ENCODE results near the gene SNTG2. TPM values are rescaled to one million over a fixed set of nuclear protein-coding genes. Genes with fewer than 3 reads are reported as not detected.

The SNTG2 gene
- total RNA-seq, 1 donor from 2014 or later, result not detected

DNA sequence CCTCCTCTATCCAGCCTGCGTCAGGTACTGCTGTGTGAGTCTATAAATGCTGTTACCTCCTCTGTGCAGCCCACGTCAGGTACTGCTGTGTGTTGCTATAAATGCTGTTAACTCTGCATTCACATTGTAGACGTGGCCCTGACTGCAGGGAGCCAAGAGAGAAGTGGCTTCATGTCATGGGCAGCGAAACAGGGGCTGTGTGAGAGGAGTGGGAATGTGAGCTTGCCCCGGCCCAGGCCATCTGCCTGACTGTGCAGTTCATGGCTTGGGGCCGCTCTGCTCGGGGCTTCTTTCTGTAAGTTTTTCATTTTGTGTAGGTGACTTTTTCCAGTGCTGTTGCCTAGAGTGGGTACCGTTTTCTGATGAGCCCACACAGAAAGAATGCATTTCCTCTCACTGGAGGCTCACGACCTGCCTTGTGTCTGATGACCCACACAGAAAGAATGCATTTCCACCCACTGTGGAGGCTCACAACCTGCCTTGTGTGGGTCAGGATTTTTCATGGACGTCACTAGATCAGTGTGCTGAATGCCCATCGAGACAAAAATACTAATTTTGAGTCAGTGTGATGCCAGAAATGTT is 104.5 kb downstream of the SNTG2 start:
- no peak overlapping the region for H3K4me3 Mint-ChIP-seq (ENCODE audit: low read depth)
- H3K27ac Mint-ChIP-seq, result no peak overlapping the region
- H3K27me3 Mint-ChIP-seq (ENCODE audit: low read depth), result no peaks in the 10 kb centered on the region
- intact Hi-C loops (cut with micrococcal nuclease), result no loop called here
- H3K9me3 Mint-ChIP-seq, result no peaks in the 10 kb centered on the region
- no peak for DNase-seq (ENCODE audit: low spot score)
- no peaks in the 10 kb centered on the region for H3K36me3 Mint-ChIP-seq (ENCODE audit: low read depth)
- no peaks in the 10 kb centered on the region for H3K4me1 Mint-ChIP-seq (ENCODE audit: low read depth)

DNA sequence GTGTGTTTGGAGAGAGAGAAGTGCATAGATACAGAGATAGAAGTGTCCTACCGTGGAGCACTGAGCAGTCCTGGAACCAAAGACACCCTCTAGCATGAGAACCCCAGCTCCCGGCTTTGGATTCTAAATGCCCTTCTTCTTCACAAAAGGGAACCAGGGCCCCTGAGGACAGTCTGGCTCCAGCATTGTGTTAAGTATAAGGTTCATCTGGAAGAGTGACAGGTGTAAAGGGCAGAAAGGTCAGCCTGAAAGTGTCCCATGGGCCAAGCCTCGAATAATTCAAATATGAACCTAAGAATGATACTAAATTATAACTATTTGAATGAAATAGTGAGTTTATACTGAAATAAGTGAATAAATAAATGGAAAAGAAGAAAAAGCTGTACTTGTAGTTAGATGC is 109.7 kb downstream of the SNTG2 start:
- Mint-ChIP-seq H3K36me3 (ENCODE audit: low read depth) (no peaks in the 10 kb centered on the region), H3K9me3 (no peaks in the 10 kb centered on the region), H3K27me3 (ENCODE audit: low read depth) (peaks cover 4% of the 10 kb centered on the region), H3K4me3 (ENCODE audit: low read depth) (no peak overlapping the region), H3K4me1 (ENCODE audit: low read depth) (no peaks in the 10 kb centered on the region), H3K27ac (no peak overlapping the region)
- intact Hi-C loops (cut with micrococcal nuclease), result no loop called here
- no peak for DNase-seq (ENCODE audit: low spot score)

DNA sequence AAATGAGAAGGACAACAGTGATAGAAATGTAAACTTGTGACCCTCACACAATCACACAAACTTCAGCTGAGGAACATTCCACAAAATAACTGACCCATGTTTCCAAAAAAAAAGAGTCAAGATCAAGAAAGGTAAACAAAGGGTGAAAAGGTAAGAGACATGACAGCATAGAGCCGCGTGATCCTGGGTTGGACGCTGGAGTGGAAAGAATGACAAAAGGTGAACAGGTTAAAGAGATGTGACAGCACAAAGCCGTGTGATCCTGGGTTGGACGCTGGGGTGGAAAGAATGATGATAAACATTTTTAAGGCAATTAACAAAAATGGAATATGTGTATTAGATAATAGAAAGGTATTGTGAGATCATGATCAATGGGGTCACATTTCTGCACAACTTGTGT is 110.3 kb downstream of the SNTG2 start:
- Mint-ChIP-seq H3K27me3 (ENCODE audit: low read depth) (peaks cover 4% of the 10 kb centered on the region), H3K4me3 (ENCODE audit: low read depth) (no peak overlapping the region), H3K9me3 (no peaks in the 10 kb centered on the region), H3K36me3 (ENCODE audit: low read depth) (no peaks in the 10 kb centered on the region), H3K27ac (no peak overlapping the region), H3K4me1 (ENCODE audit: low read depth) (no peaks in the 10 kb centered on the region)
- no peak for DNase-seq (ENCODE audit: low spot score)
- intact Hi-C loops (cut with micrococcal nuclease), result no loop called here

DNA sequence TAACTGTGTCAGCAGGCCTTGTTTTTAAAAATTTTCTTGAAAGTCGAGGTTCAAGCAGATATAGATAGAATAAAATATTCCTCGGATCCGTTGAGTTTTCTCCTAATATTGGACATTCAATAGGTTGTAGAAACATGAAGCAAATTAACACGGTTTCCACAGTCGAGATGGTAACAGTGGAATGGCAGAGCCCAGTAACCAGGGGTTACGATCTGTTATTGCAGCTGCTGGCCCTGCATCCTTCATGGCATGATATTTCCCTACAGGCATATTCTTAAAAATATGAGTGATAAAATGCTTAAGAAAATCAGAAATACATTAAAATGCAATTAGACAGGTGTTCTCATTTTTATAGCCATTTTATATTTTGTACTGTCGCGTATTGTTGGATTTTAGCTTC is 117.6 kb downstream of the SNTG2 start:
- intact Hi-C loops (cut with micrococcal nuclease), result no loop called here
- Mint-ChIP-seq H3K9me3 (no peaks in the 10 kb centered on the region), H3K27ac (no peak overlapping the region), H3K36me3 (ENCODE audit: low read depth) (no peaks in the 10 kb centered on the region), H3K27me3 (ENCODE audit: low read depth) (no peaks in the 10 kb centered on the region), H3K4me3 (ENCODE audit: low read depth) (no peak overlapping the region), H3K4me1 (ENCODE audit: low read depth) (no peaks in the 10 kb centered on the region)
- no peak for DNase-seq (ENCODE audit: low spot score)

DNA sequence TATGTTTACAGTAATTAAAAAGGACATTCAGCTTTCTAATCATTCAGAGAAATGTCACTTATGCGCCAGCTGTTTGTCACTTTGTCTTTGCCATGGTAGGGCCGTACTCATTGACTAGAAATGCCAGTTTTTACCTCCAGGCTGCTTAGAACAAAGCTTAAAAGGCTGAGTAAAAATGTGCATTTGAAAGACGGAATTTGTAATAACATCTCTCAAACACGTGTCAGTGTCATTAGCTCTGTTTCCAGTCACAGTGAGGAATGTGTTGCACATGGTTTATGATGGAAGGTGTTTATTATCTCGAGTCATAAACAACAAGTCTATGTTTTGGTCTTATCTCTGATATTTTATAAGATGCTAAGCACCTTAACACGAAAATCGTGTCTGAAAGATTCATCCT is 118.2 kb downstream of the SNTG2 start:
- Mint-ChIP-seq H3K27me3 (ENCODE audit: low read depth) (no peaks in the 10 kb centered on the region), H3K27ac (no peak overlapping the region), H3K36me3 (ENCODE audit: low read depth) (no peaks in the 10 kb centered on the region), H3K9me3 (no peaks in the 10 kb centered on the region), H3K4me1 (ENCODE audit: low read depth) (no peaks in the 10 kb centered on the region), H3K4me3 (ENCODE audit: low read depth) (no peak overlapping the region)
- no peak for DNase-seq (ENCODE audit: low spot score)
- intact Hi-C loops (cut with micrococcal nuclease), result no loop called here

DNA sequence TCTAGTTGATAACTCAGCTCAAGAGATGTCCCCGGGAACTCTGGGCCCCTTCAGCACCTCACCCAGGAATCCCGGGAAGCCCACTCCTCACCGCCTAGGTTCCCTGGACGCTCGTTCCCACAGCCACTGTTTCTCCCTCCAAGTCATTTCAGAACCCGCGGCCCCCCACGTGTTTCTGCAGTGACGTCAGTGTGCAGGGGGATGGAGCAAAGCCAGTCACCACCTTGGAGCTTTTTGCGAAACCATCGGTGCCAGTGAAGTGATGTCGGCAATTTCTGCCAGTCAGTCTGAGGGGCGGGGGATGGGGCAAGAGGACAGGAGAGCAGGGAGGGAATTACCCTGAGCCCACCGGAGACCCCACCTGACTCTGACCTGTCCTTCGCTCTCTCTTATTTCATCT is 119.2 kb downstream of the SNTG2 start:
- H3K36me3 Mint-ChIP-seq (ENCODE audit: low read depth), result no peaks in the 10 kb centered on the region
- intact Hi-C loops (cut with micrococcal nuclease), result no loop called here
- peaks cover 2% of the 10 kb centered on the region for H3K27me3 Mint-ChIP-seq (ENCODE audit: low read depth)
- H3K27ac Mint-ChIP-seq, result no peak overlapping the region
- no peak for DNase-seq (ENCODE audit: low spot score)
- no peaks in the 10 kb centered on the region for H3K4me1 Mint-ChIP-seq (ENCODE audit: low read depth)
- no peaks in the 10 kb centered on the region for H3K9me3 Mint-ChIP-seq
- H3K4me3 Mint-ChIP-seq (ENCODE audit: low read depth), result no peak overlapping the region

DNA sequence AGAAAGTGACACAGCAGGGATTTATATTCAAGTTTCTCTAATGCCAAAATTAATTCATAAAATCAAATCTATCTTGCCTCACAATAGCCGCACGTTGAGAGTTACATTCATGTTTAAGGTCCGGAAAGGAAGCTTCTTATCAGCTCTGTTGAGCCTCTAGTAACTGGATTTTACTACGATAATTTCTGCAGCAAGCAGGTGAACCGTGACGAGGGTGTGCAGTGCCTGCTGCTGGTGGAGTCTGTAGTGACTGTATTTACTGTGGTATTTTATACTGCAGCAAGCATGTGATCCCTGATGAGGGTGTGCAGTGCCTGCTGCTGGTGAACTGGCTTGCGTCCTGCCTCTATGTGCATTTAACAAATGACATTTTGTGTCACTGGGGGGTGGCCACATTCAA is 120.0 kb downstream of the SNTG2 start:
- H3K9me3 Mint-ChIP-seq, result no peaks in the 10 kb centered on the region
- H3K27me3 Mint-ChIP-seq (ENCODE audit: low read depth), result peaks cover 2% of the 10 kb centered on the region
- H3K27ac Mint-ChIP-seq, result no peak overlapping the region
- H3K36me3 Mint-ChIP-seq (ENCODE audit: low read depth), result no peaks in the 10 kb centered on the region
- no peaks in the 10 kb centered on the region for H3K4me1 Mint-ChIP-seq (ENCODE audit: low read depth)
- intact Hi-C loops (cut with micrococcal nuclease), result no loop called here
- DNase-seq (ENCODE audit: low spot score), result no peak
- no peak overlapping the region for H3K4me3 Mint-ChIP-seq (ENCODE audit: low read depth)

DNA sequence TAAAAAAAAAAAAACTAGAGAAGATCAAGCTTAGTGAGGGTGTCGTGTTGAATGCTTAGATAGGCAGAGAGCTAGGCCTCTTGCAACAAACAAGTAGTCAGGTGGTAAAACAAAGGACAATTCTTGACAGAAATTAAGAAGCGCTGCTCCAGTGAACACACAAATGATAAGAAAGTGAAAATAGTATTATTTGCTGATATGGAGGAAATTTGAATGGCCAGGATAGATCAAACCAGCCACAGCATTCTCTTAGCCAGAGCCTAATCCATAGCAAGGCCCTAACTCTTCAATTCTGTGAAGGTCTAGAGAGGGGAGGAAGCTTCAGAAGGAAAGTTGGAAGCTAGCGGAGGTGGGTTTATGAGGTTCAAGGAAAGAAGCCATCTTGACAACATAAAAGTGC is 121.0 kb downstream of the SNTG2 start:
- intact Hi-C loops (cut with micrococcal nuclease), result no loop called here
- no peak for DNase-seq (ENCODE audit: low spot score)
- Mint-ChIP-seq H3K36me3 (ENCODE audit: low read depth) (no peaks in the 10 kb centered on the region), H3K27ac (no peak overlapping the region), H3K27me3 (ENCODE audit: low read depth) (peaks cover 2% of the 10 kb centered on the region), H3K4me1 (ENCODE audit: low read depth) (no peaks in the 10 kb centered on the region), H3K9me3 (no peaks in the 10 kb centered on the region), H3K4me3 (ENCODE audit: low read depth) (no peak overlapping the region)

DNA sequence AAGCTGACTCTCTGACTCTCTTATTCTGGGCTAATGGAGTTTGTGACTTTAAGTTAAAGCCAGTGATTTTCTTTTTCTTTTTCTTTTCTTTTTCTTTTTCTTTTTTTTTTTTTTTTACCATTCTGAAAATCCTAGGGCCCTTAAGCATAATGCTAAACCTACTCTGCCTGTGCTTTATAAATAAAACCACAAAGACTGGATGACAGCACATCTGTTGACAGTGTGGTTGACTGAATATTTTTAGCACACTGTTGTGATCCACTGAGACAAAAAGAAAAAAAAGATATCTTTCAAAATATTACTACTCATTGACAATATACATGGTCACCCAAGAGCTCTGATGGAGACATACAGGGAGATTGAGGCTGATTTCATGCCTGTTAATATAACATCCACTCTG is 121.6 kb downstream of the SNTG2 start:
- no peaks in the 10 kb centered on the region for H3K36me3 Mint-ChIP-seq (ENCODE audit: low read depth)
- no peak for DNase-seq (ENCODE audit: low spot score)
- no peaks in the 10 kb centered on the region for H3K9me3 Mint-ChIP-seq
- H3K27ac Mint-ChIP-seq, result no peak overlapping the region
- H3K4me1 Mint-ChIP-seq (ENCODE audit: low read depth), result no peaks in the 10 kb centered on the region
- H3K4me3 Mint-ChIP-seq (ENCODE audit: low read depth), result no peak overlapping the region
- intact Hi-C loops (cut with micrococcal nuclease), result no loop called here
- H3K27me3 Mint-ChIP-seq (ENCODE audit: low read depth), result peaks cover 2% of the 10 kb centered on the region

DNA sequence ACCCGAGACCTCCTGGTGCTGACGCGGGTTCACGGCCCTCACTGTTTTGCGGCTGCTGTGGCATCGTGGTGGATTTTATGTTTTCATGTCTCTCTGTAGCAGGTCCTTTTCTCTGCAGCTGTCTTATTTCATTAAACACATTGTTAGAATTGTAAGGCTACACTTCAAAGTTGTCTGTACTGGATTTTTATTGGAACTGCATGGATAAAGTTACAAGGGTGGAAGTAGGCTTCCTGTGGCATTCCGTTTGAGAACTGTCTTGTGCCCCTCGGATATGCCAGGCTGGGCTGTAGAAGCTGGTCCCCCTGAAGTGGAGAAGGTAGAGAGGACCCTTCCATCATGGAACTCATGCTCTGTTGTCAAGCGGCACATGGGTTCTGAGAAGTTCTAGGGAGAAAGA is 127.3 kb downstream of the SNTG2 start:
- Mint-ChIP-seq H3K36me3 (ENCODE audit: low read depth) (no peaks in the 10 kb centered on the region), H3K27me3 (ENCODE audit: low read depth) (peaks cover 2% of the 10 kb centered on the region), H3K4me1 (ENCODE audit: low read depth) (no peaks in the 10 kb centered on the region), H3K9me3 (no peaks in the 10 kb centered on the region), H3K27ac (no peak overlapping the region), H3K4me3 (ENCODE audit: low read depth) (no peak overlapping the region)
- intact Hi-C loops (cut with micrococcal nuclease), result no loop called here
- DNase-seq (ENCODE audit: low spot score), result no peak

DNA sequence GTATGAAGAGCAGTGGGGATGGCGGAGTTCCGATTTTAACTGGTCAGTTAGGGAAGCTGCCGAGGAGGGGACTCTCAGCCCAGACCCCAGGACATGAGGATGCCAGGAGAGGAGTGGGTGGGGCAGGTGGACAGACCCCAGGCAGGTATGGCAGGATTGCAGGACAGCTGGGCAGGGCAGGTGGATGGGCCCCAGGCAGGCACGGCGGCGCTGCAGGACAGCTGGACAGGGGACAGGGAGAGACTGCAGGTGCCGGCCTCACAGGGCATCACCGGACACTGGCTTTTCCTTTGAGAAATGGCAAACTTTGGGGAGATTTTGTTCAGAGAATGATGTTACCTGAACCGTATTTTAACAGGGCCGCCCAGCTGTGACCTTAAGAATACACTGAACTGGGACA is 127.7 kb downstream of the SNTG2 start:
- Mint-ChIP-seq H3K9me3 (no peaks in the 10 kb centered on the region), H3K36me3 (ENCODE audit: low read depth) (no peaks in the 10 kb centered on the region), H3K27ac (no peak overlapping the region), H3K4me3 (ENCODE audit: low read depth) (no peak overlapping the region), H3K27me3 (ENCODE audit: low read depth) (peaks cover 2% of the 10 kb centered on the region), H3K4me1 (ENCODE audit: low read depth) (no peaks in the 10 kb centered on the region)
- no peak for DNase-seq (ENCODE audit: low spot score)
- intact Hi-C loops (cut with micrococcal nuclease), result no loop called here

DNA sequence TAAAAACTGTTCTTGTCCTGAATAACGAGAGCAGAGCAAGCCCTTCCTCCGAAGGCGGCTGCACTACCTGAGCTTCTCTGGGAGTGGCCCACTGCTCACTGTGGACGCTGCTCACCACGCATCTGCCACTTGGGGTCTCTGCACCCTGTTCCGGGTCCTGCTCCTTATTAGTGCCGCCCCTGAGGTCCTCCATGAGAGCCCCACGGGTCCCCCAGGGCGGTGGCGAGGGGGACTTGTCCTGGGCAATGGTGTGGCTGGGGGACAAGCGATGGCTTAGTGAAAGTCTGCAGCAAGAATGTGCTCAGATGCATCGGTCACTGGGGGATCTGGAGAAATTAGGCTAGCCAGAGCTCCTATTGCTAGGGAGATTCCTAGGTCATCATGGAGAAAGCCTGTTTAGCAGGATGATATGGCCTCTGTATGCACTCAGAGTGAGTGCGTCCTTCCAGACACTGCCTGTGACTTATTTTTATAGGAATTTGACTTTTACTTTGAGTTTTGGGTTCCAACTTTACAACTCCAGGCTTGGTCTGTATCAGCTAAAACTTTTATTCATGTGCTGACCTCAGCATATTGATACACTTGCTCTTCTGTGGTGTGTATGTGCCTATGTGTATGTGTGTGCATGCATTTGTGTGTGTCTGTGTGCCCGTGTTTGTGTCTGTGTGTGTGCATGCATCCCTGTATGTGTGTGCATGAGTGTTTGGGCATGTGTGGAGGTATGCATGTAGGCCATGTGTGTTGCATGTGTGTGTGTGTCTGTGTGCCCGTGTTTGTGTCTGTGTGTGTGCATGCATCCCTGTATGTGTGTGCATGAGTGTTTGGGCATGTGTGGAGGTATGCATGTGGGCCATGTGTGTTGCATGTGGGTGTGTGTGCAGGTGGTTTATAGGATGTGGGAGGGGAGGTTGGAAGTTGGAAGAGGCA is 129.5 kb downstream of the SNTG2 start:
- intact Hi-C loops (cut with micrococcal nuclease), result no loop called here
- no peaks in the 10 kb centered on the region for H3K9me3 Mint-ChIP-seq
- no peak for DNase-seq (ENCODE audit: low spot score)

DNA sequence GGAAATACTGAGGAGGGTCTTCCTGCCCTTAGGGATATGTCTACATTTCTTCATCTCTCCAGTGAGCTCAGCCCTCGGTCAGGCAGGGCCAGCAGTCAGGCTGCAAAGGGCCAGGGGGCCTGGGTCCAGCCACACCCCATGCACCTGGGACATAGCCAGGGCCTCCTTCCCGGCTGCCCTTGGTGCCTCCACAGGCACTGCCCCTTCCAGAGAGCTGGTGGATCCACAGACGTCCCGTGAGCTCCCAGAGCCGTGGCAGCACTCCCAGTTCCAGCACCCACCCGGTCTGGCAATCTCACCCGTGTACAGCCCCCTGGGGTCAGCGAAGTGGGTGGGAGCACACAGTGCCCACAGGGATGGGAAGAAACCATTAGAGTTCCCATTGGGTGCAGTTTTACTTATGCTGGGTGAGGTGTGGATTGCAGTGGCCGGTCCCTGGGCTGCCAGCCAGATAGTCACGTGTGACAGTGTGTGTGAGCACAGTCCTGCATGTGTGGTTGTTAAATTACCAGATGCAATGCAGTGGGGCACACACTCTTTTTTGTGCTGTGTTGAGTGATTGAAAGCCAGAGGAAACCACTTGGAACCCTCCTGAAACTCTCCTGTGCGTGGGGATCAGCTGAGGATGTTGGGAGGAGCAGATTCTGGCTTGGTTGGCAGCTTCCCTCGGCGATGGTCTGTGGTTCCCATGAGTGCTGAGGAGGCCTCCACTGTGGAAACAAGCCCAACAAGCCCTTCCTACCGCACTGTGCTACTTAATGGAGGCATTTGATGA is 131.0 kb downstream of the SNTG2 start:
- DNase-seq (ENCODE audit: low spot score), result no peak
- intact Hi-C loops (cut with micrococcal nuclease), result no loop called here
- H3K27ac Mint-ChIP-seq, result no peak overlapping the region
- H3K27me3 Mint-ChIP-seq (ENCODE audit: low read depth), result no peaks in the 10 kb centered on the region
- H3K36me3 Mint-ChIP-seq (ENCODE audit: low read depth), result no peaks in the 10 kb centered on the region
- no peaks in the 10 kb centered on the region for H3K4me1 Mint-ChIP-seq (ENCODE audit: low read depth)
- no peaks in the 10 kb centered on the region for H3K9me3 Mint-ChIP-seq
- H3K4me3 Mint-ChIP-seq (ENCODE audit: low read depth), result no peak overlapping the region

More for the DNA sequence above, 129.5 kb downstream of the SNTG2 start:
- Mint-ChIP-seq H3K4me1 (ENCODE audit: low read depth) (no peaks in the 10 kb centered on the region), H3K27ac (no peak overlapping the region), H3K27me3 (ENCODE audit: low read depth) (no peaks in the 10 kb centered on the region), H3K4me3 (ENCODE audit: low read depth) (no peak overlapping the region), H3K36me3 (ENCODE audit: low read depth) (no peaks in the 10 kb centered on the region)

All from activated T-helper 2 cell treated with anti-CD3 and anti-CD28 coated beads, Interferon-gamma antibody, Interleukin-2, Interleukin-4, amounts not matched to agents 10 μg/mL and 5 μg/mL and 100 μg/mL, durations not matched to agents 14 hours and 24 hours and 36 hours (primary cell).